Progenitor cell of endocrine pancreas (in vitro differentiated cells): ENCODE measurements around the gene CACNG4. TPM values are rescaled to one million over a fixed set of nuclear protein-coding genes. Genes with fewer than 3 reads are reported as not detected.

Source experiments
- DNase-seq: peaks from one replicate; pipeline ENCODE4 v3.0.0; 2021; ENCODE audit warnings: low spot score; ENCODE audit not compliant: unreplicated experiment
- H3K27ac Mint-ChIP-seq: 2 replicates; pipeline ENCODE4 v1.8.0; 2021; ENCODE audit warnings: mild to moderate bottlenecking, moderate library complexity, mixed read lengths
- H3K27me3 Mint-ChIP-seq: 2 replicates; pipeline ENCODE4 v1.8.0; 2021; ENCODE audit warnings: mixed read lengths
- H3K36me3 Mint-ChIP-seq: 2 replicates; pipeline ENCODE4 v1.8.0; 2022; ENCODE audit warnings: mixed read lengths; ENCODE audit not compliant: insufficient read depth
- H3K4me1 Mint-ChIP-seq: 2 replicates; pipeline ENCODE4 v1.8.0; 2021; ENCODE audit warnings: low read depth, mixed read lengths
- H3K4me3 Mint-ChIP-seq: 2 replicates; pipeline ENCODE4 v1.8.0; 2021; ENCODE audit warnings: low read depth, mild to moderate bottlenecking, moderate library complexity, mixed read lengths
- H3K9me3 Mint-ChIP-seq: 2 replicates; pipeline ENCODE4 v1.8.0; 2021; ENCODE audit warnings: low read depth, mixed read lengths
- CTCF ChIP-seq: fragments of 200-600 bp; sonication (generic); IDR thresholded peaks from one replicate; pipeline ENCODE4 v1.5.0; 2021; ENCODE audit warnings: antibody characterized with exemption, mild to moderate bottlenecking; ENCODE audit not compliant: unreplicated experiment
- total RNA-seq: library from RNA; stranded (reverse); gene quantifications from 2 replicates; pipeline ENCODE4 v1.2.1, GENCODE V29; 2021

The CACNG4 gene
- total RNA-seq, 1 donor from 2014 or later, result 6.5 TPM

GRCh38 chr17:66920435-66920834, 44.1 kb upstream of the CACNG4 start:
- H3K36me3 Mint-ChIP-seq, result peaks cover 1% of the 10 kb centered on the region
- TF ChIP-seq CTCF, result no peak
- H3K4me3 Mint-ChIP-seq, result no peak overlapping the region
- H3K27me3 Mint-ChIP-seq, result peaks cover 4% of the 10 kb centered on the region
- H3K9me3 Mint-ChIP-seq, result peaks cover 8% of the 10 kb centered on the region
- H3K27ac Mint-ChIP-seq, result no peak overlapping the region
- H3K4me1 Mint-ChIP-seq, result no peaks in the 10 kb centered on the region
- DNase-seq, result no peak

- Mint-ChIP-seq H3K4me3 (no peak overlapping the region), H3K4me1 (no peaks in the 10 kb centered on the region), H3K27me3 (no peaks in the 10 kb centered on the region), H3K36me3 (peaks cover 1% of the 10 kb centered on the region), H3K9me3 (peaks cover 8% of the 10 kb centered on the region), H3K27ac (no peak overlapping the region)
- no peak for TF ChIP-seq CTCF
- no peak for DNase-seq
Measured at GRCh38 chr17:66920950-66921349, 43.6 kb upstream of the CACNG4 start.

GRCh38 chr17:66923886-66924285, 40.6 kb upstream of the CACNG4 start:
- Mint-ChIP-seq H3K9me3 (peaks cover 2% of the 10 kb centered on the region), H3K27ac (no peak overlapping the region), H3K36me3 (peaks cover 1% of the 10 kb centered on the region), H3K27me3 (peaks cover 3% of the 10 kb centered on the region), H3K4me3 (no peak overlapping the region), H3K4me1 (no peaks in the 10 kb centered on the region)
- no peak for DNase-seq
- no peak for TF ChIP-seq CTCF

DNA sequence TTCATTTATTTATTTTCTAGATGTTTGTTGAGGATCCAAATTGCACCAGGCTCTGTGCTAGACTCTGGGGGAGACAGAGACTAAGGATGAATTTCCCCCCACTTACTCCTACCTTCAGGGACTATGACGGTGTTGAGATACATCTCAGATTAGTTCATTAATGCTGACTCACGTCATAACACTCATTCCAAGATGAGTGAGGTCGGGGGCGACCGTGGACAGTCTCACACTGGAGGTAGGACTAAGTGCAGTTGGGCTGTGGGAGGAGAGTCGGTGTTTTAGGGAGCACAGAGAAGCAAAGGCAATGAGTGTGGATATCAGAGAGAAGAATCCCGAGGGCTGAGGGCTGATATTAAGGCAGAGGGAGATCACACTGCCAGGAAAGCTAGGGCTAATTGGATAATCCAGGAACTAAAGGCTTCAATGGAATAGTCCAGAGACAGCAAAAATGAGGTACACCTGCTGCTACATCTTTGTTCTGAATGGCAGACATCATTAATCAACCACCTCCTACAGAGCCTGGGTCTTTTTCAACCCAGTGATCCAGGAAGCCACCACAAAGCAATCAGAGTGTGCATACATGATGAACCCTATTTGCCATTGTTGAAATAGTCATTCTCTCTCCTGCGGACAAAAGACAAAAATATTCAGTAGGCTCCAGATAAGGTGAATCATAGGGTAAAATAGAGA, 38.6 kb upstream of the CACNG4 start:
- no peak for TF ChIP-seq CTCF
- Mint-ChIP-seq H3K36me3 (peaks cover 1% of the 10 kb centered on the region), H3K4me3 (no peak overlapping the region), H3K9me3 (peaks cover 2% of the 10 kb centered on the region), H3K27me3 (peaks cover 8% of the 10 kb centered on the region), H3K4me1 (no peaks in the 10 kb centered on the region), H3K27ac (no peak overlapping the region)
- DNase-seq, result no peak

- no peak for TF ChIP-seq CTCF
- Mint-ChIP-seq H3K4me1 (no peaks in the 10 kb centered on the region), H3K27me3 (peaks cover 8% of the 10 kb centered on the region), H3K4me3 (no peak overlapping the region), H3K36me3 (no peaks in the 10 kb centered on the region), H3K27ac (no peak overlapping the region), H3K9me3 (no peaks in the 10 kb centered on the region)
- DNase-seq, result no peak
Measured at GRCh38 chr17:66928949-66929348, 35.6 kb upstream of the CACNG4 start.
